Measurements from ENCODE around the gene CPTP. TPM values are rescaled to one million over a fixed set of nuclear protein-coding genes. Genes with fewer than 3 reads are reported as not detected.

The CPTP gene
- total and polyA plus RNA-seq, 10 of the 15 experiments (the other 5 are each of a cell fraction or from before 2014, with no cell fraction given): 0.06 to 24.3 (median 10.0) TPM

DNA sequence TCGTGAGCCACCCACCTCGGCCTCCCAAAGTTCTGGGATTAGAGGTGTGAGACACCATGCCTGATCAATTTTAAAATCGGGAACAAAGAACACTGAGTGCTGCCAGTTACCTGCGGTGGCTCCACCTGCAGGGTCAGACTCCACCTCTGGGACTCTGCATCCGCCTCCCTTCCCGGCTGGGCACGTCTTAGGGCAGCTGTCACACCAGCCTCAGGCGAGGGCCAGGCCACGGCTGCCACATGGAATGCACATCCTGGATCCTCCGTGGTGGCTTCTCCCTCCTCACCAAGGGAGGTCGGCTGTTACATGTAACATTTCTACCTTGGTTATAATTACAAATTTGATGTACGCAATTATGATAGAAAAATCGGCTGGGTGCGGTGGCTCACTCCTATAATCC lies 39.7 kb downstream of the CPTP start (continued):
- TF ChIP-seq MYB (IDR thresholded peaks at IDR 0.05; ENCODE audit: borderline replicate concordance, low read depth, low read length) (no peak), NR2F1 (conservative IDR thresholded peaks at IDR 0.05) (no peak), HDAC2 (IDR thresholded peaks at IDR 0.05) (no peak), GATAD2B (conservative IDR thresholded peaks at IDR 0.05; ENCODE audit: low read depth) (no peak)
- TF ChIP-seq, protein P1, sequence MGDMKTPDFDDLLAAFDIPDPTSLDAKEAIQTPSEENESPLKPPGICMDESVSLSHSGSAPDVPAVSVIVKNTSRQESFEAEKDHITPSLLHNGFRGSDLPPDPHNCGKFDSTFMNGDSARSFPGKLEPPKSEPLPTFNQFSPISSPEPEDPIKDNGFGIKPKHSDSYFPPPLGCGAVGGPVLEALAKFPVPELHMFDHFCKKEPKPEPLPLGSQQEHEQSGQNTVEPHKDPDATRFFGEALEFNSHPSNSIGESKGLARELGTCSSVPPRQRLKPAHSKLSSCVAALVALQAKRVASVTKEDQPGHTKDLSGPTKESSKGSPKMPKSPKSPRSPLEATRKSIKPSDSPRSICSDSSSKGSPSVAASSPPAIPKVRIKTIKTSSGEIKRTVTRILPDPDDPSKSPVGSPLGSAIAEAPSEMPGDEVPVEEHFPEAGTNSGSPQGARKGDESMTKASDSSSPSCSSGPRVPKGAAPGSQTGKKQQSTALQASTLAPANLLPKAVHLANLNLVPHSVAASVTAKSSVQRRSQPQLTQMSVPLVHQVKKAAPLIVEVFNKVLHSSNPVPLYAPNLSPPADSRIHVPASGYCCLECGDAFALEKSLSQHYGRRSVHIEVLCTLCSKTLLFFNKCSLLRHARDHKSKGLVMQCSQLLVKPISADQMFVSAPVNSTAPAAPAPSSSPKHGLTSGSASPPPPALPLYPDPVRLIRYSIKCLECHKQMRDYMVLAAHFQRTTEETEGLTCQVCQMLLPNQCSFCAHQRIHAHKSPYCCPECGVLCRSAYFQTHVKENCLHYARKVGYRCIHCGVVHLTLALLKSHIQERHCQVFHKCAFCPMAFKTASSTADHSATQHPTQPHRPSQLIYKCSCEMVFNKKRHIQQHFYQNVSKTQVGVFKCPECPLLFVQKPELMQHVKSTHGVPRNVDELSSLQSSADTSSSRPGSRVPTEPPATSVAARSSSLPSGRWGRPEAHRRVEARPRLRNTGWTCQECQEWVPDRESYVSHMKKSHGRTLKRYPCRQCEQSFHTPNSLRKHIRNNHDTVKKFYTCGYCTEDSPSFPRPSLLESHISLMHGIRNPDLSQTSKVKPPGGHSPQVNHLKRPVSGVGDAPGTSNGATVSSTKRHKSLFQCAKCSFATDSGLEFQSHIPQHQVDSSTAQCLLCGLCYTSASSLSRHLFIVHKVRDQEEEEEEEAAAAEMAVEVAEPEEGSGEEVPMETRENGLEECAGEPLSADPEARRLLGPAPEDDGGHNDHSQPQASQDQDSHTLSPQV (IDR thresholded peaks at IDR 0.05): no peak

DNA sequence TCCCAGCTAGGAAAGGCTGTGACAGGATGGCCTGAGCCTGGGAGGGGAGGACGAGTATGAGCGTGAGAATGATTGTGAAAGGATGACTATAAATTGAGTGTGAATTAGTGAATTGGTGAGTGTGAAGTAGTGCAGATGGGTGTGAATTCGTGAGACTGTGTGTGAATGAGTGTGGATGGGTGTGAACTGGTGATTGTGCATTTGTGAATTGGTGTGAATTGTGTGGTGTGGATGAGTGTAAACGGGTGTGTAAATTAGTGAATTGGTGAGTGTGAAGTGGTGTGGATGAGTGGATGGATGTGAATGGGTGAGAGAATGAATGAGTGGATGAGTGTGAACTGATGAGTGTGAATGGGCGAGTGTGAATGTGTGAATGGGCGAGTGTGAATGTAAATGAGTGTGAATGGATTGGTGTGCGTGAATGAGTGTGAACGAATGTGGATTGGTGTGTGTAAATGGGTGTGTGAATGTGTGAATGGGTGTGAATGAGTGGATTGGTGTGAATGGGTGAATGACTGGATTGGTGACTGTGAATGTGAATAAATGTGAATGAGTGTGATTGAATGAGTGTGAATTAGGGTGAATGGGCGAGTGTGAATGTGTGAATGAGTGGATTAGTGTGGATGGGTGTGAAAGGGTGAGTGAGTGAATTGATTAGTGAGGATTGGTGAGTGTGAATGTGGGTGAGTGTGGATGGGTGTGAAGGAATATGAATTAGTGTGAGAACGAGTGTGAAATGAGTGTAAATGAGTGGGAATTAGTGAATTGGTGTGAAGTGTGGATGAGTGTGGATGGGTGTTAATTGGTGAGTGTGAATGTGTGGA lies 41.5 kb downstream of the CPTP start:
- no peak overlapping the region for H3K4me2 ChIP-seq (ENCODE audit: control insufficient read depth, insufficient read depth)
- H3K4me3 ChIP-seq: no peak overlapping the region
- no peaks in the 10 kb centered on the region for H3K27me3 ChIP-seq (replicated peaks in 1 of 2; ENCODE audit: control insufficient read depth in 2 of 2, insufficient read depth in 2 of 2, low read length in 1 of 2)
- POLR2A ChIA-PET: no interaction called here
- WGBS (ENCODE audit: insufficient coverage, insufficient replicate concordance, low lambda C conversion rate, missing lambda C conversion rate): 61% methylated on average over 10 of the region's 10 CpGs
- DNase-seq (ENCODE audit: low read depth, low spot score) (no peak), ATAC-seq (no peak), FAIRE-seq (no peak)
- H3K9ac ChIP-seq (ENCODE audit: control insufficient read depth, insufficient read depth, low read length): no peak overlapping the region
- no TSS peak for BruUV-seq (replicated peaks)
- SMC1A ChIA-PET (ENCODE audit: uncharacterized antibody, unreplicated experiment): no interaction called here
- CTCF ChIA-PET: no interaction called here
- no peak overlapping the region for H3K27ac ChIP-seq (ENCODE audit: control insufficient read depth, insufficient read depth)
- H3K9me3 ChIP-seq (replicated peaks; ENCODE audit: control insufficient read depth, insufficient read depth, low read length): peaks cover 3% of the 10 kb centered on the region; the same call in 1 of the 3 replicates
- H3K79me2 ChIP-seq (ENCODE audit: control insufficient read depth, insufficient read depth, low read length): no peaks in the 10 kb centered on the region
- in situ Hi-C loops (cut with MboI): no loop called here
- H4K20me1 ChIP-seq (ENCODE audit: control insufficient read depth, insufficient read depth): no peaks in the 10 kb centered on the region
- intact Hi-C loops (cut with micrococcal nuclease; ENCODE audit: unreplicated experiment): no loop called here
- H3K36me3 ChIP-seq (ENCODE audit: control insufficient read depth in 2 of 2, insufficient read depth in 2 of 2, low read length in 1 of 2): peaks cover 0 to 1% of the 10 kb centered on the region in 2 experiments; a peak in 2 of 4 replicates
- no peaks in the 10 kb centered on the region; the same call in 1 of the 2 replicates for H3K4me1 ChIP-seq (ENCODE audit: control insufficient read depth, insufficient read depth, low read length)
- H2AFZ ChIP-seq (ENCODE audit: control insufficient read depth, low read depth, low read length): no peak overlapping the region
- RAD21 ChIA-PET (ENCODE audit: unreplicated experiment): no interaction called here
- TF ChIP-seq ZNF274 (IDR thresholded peaks at IDR 0.05; ENCODE audit: insufficient read depth, insufficient read length) (no peak), YBX1 (IDR thresholded peaks at IDR 0.05) (no peak), ZZZ3 (IDR thresholded peaks at IDR 0.05; ENCODE audit: control insufficient read depth, insufficient read length, low read depth) (no peak), WRNIP1 (IDR thresholded peaks at IDR 0.05; ENCODE audit: borderline replicate concordance, low read depth, low read length) (no peak), SREBF2 (IDR thresholded peaks at IDR 0.05; ENCODE audit: low read length) (no peak)
- TF ChIP-seq, protein P2, sequence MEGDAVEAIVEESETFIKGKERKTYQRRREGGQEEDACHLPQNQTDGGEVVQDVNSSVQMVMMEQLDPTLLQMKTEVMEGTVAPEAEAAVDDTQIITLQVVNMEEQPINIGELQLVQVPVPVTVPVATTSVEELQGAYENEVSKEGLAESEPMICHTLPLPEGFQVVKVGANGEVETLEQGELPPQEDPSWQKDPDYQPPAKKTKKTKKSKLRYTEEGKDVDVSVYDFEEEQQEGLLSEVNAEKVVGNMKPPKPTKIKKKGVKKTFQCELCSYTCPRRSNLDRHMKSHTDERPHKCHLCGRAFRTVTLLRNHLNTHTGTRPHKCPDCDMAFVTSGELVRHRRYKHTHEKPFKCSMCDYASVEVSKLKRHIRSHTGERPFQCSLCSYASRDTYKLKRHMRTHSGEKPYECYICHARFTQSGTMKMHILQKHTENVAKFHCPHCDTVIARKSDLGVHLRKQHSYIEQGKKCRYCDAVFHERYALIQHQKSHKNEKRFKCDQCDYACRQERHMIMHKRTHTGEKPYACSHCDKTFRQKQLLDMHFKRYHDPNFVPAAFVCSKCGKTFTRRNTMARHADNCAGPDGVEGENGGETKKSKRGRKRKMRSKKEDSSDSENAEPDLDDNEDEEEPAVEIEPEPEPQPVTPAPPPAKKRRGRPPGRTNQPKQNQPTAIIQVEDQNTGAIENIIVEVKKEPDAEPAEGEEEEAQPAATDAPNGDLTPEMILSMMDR (IDR thresholded peaks at IDR 0.05 in 2 of 3, conservative IDR thresholded peaks at IDR 0.05 in 1 of 3; ENCODE audit: control insufficient read depth in 2 of 3, extremely low read depth in 1 of 3, insufficient read depth in 1 of 3, low read depth in 3 of 3, low read length in 3 of 3): no peak
- TF ChIP-seq, protein P3, sequence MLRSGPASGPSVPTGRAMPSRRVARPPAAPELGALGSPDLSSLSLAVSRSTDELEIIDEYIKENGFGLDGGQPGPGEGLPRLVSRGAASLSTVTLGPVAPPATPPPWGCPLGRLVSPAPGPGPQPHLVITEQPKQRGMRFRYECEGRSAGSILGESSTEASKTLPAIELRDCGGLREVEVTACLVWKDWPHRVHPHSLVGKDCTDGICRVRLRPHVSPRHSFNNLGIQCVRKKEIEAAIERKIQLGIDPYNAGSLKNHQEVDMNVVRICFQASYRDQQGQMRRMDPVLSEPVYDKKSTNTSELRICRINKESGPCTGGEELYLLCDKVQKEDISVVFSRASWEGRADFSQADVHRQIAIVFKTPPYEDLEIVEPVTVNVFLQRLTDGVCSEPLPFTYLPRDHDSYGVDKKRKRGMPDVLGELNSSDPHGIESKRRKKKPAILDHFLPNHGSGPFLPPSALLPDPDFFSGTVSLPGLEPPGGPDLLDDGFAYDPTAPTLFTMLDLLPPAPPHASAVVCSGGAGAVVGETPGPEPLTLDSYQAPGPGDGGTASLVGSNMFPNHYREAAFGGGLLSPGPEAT (IDR thresholded peaks at IDR 0.05; ENCODE audit: low read depth): peak; percentile 22
- TF ChIP-seq, protein P4, sequence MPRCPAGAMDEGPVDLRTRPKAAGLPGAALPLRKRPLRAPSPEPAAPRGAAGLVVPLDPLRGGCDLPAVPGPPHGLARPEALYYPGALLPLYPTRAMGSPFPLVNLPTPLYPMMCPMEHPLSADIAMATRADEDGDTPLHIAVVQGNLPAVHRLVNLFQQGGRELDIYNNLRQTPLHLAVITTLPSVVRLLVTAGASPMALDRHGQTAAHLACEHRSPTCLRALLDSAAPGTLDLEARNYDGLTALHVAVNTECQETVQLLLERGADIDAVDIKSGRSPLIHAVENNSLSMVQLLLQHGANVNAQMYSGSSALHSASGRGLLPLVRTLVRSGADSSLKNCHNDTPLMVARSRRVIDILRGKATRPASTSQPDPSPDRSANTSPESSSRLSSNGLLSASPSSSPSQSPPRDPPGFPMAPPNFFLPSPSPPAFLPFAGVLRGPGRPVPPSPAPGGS (IDR thresholded peaks at IDR 0.05; ENCODE audit: borderline replicate concordance, insufficient read depth, low read depth, low read length, poor library complexity, severe bottlenecking): peak; percentile 8

Data from GM12878 (cell line).